SK-N-SH (cell line): ENCODE data around the gene GGCT. TPM values are rescaled to one million over a fixed set of nuclear protein-coding genes. Genes with fewer than 3 reads are reported as not detected.

Experiments
- CTCF ChIA-PET: fragments of 300-600, 350-600 bp; formaldehyde crosslinking; extraction: SDS; loops from one replicate; lab custom pipeline; 2021; lab: Yijun Ruan, JAX
- POLR2A ChIA-PET: fragments of 350-600 bp; sonication (Branson Sonifier 250); formaldehyde crosslinking; extraction: SDS; loops from one replicate; lab custom pipeline; 2020; ENCODE audit warnings: antibody characterized with exemption, inconsistent platforms; lab: Yijun Ruan, JAX
- DNase-seq: peaks from one replicate; pipeline ENCODE4 v3.0.0; 2012
- H2AFZ ChIP-seq: fragments of 200-600 bp; sonication (generic); 2 replicates; pipeline ENCODE4 v1.8.1; 2016; ENCODE audit warnings: antibody characterized with exemption, mild to moderate bottlenecking, low read depth
- H3F3A ChIP-seq: fragments of 200-600 bp; sonication (generic); replicated peaks from 2 replicates; pipeline ENCODE3; 2016; ENCODE audit warnings: antibody characterized with exemption, mild to moderate bottlenecking; ENCODE audit not compliant: insufficient read depth
- H3K27ac ChIP-seq, 2 experiments: fragments of 200-500 bp in 1 of 2; fragments of 200-600 bp in 1 of 2; sonication (Bioruptor generic) in 1 of 2; sonication (generic), shearing (Covaris generic) in 1 of 2; 2 replicates each; pipeline versions ENCODE4 v1.5.1 to v1.6.1; 2014 to 2016; ENCODE audit warnings: low read depth in 2 of 2, inconsistent platforms in 1 of 2, low read length in 1 of 2, mild to moderate bottlenecking in 1 of 2, mixed read lengths in 1 of 2
- H3K27me3 ChIP-seq: fragments of 200-600 bp; sonication (generic), shearing (Covaris generic); 2 replicates; pipeline ENCODE4 v1.6.1; 2016; ENCODE audit warnings: mixed run types; ENCODE audit not compliant: insufficient read depth
- H3K36me3 ChIP-seq, 2 experiments: fragments of 200-500 bp in 1 of 2; fragments of 200-600 bp in 1 of 2; sonication (Bioruptor generic) in 1 of 2; sonication (generic) in 1 of 2; replicated peaks in 1 of 2; 2 replicates each; pipeline versions ENCODE3 to v1.5.1; 2014 to 2016; ENCODE audit warnings: low read length in 1 of 2, mild to moderate bottlenecking in 1 of 2; ENCODE audit not compliant: insufficient read depth in 2 of 2, control insufficient read depth in 1 of 2
- H3K4me1 ChIP-seq, 2 experiments: fragments of 200-500 bp in 1 of 2; fragments of 200-600 bp in 1 of 2; sonication (Bioruptor generic) in 1 of 2; sonication (generic), shearing (Covaris generic) in 1 of 2; 2 replicates each; pipeline versions ENCODE4 v1.5.1 to v1.6.1; 2014 to 2016; ENCODE audit warnings: low read depth in 1 of 2, low read length in 1 of 2, mixed run types in 1 of 2; ENCODE audit not compliant: insufficient read depth in 2 of 2, control insufficient read depth in 1 of 2
- H3K4me2 ChIP-seq: fragments of 200-600 bp; sonication (generic), shearing (Covaris generic); 2 replicates; pipeline ENCODE4 v1.6.1; 2017; ENCODE audit warnings: mixed run types
- H3K4me3 ChIP-seq, 2 experiments: fragments of 200-500 bp in 1 of 2; fragments of 200-600 bp in 1 of 2; sonication (Bioruptor generic) in 1 of 2; sonication (generic), shearing (Covaris generic) in 1 of 2; 2 replicates each; pipeline versions ENCODE4 v1.5.1 to v1.8.1; 2014 to 2016; ENCODE audit warnings: low read depth in 2 of 2, inconsistent platforms in 1 of 2, low read length in 1 of 2, mild to moderate bottlenecking in 1 of 2, mixed read lengths in 1 of 2, moderate library complexity in 1 of 2
- H3K79me2 ChIP-seq: fragments of 200-600 bp; sonication (generic); 2 replicates; pipeline ENCODE4 v1.8.1; 2017; ENCODE audit warnings: mild to moderate bottlenecking; ENCODE audit not compliant: insufficient read depth
- H3K9ac ChIP-seq: fragments of 200-600 bp; sonication (generic); 2 replicates; pipeline ENCODE4 v1.6.1; 2017; ENCODE audit warnings: mixed run types
- H3K9me2 ChIP-seq: fragments of 200-600 bp; sonication (generic); 2 replicates; pipeline ENCODE4 v1.6.1; 2017; ENCODE audit warnings: mixed run types
- H3K9me3 ChIP-seq: fragments of 200-600 bp; sonication (generic); 2 replicates; pipeline ENCODE4 v1.6.1; 2017; ENCODE audit warnings: mixed run types, mild to moderate bottlenecking, moderate library complexity
- H4K20me1 ChIP-seq: fragments of 200-600 bp; sonication (generic); 2 replicates; pipeline ENCODE4 v1.6.1; 2017; ENCODE audit warnings: mild to moderate bottlenecking, mixed run types; ENCODE audit not compliant: insufficient read depth
- ELF1 ChIP-seq: IDR thresholded peaks from 2 replicates; pipeline ENCODE4 v1.4.0; 2012
- FOXJ3 ChIP-seq: sonication (generic); formaldehyde crosslinking; IDR thresholded peaks from 2 replicates; pipeline ENCODE4 v1.5.1; 2020; ENCODE audit warnings: mild to moderate bottlenecking, missing genetic modification reagents
- GATA2 ChIP-seq: sonication (generic); formaldehyde crosslinking; IDR thresholded peaks from 2 replicates; pipeline ENCODE4 v1.5.0; 2020; ENCODE audit warnings: mild to moderate bottlenecking, missing genetic modification reagents
- MAX ChIP-seq: IDR thresholded peaks from 2 replicates; pipeline ENCODE4 v1.4.0; 2012; ENCODE audit warnings: low read depth
- NRF1 ChIP-seq: IDR thresholded peaks from 2 replicates; pipeline ENCODE4 v1.6.1; 2012; ENCODE audit warnings: low read depth, mild to moderate bottlenecking, low read length
- PBX3 ChIP-seq: IDR thresholded peaks from 2 replicates; pipeline ENCODE4; 2012
- POLR2AphosphoS5 ChIP-seq: IDR thresholded peaks from 2 replicates; pipeline ENCODE4 v1.6.1; 2012; ENCODE audit warnings: low read depth, low read length
- RAD21 ChIP-seq: IDR thresholded peaks from 2 replicates; pipeline ENCODE4 v1.6.1; 2012; ENCODE audit warnings: mild to moderate bottlenecking, low read length
- SMC3 ChIP-seq: IDR thresholded peaks from 2 replicates; pipeline ENCODE4 v1.6.1; 2012; ENCODE audit warnings: low read depth, low read length, improper control_type of control experiment
- TEAD4 ChIP-seq: IDR thresholded peaks from 2 replicates; pipeline ENCODE4 v1.4.0; 2012; ENCODE audit warnings: mild to moderate bottlenecking, borderline replicate concordance; ENCODE audit not compliant: insufficient read depth
- USF2 ChIP-seq: fragments of 150-350 bp; IDR thresholded peaks from 2 replicates; pipeline ENCODE4 v1.6.1; 2017; ENCODE audit warnings: antibody characterized with exemption, low read length, low read depth, borderline replicate concordance
- WGBS: methylation state at CpG from one replicate; pipeline ENCODE4 v1.1.6; 2017; ENCODE audit warnings: low lambda C conversion rate; 5-methylcytosine and 5-hydroxymethylcytosine counted together
- polyA plus RNA-seq, 3 experiments: library from polyadenylated mRNA; depleted of rRNA; stranded (reverse); fragments of >200 nt; gene quantifications; 2 replicates each; pipeline ENCODE4 v1.2.3, GENCODE V29; 2012
- TF ChIP-seq, protein P1 (sequence below): fragments of 150-350 bp; IDR thresholded peaks from 2 replicates; pipeline ENCODE4 v1.6.1; 2016; ENCODE audit warnings: mild to moderate bottlenecking, low read depth, low read length
- TF ChIP-seq, protein P2 (sequence below): fragments of 200-600 bp; sonication (generic); IDR thresholded peaks from 2 replicates; pipeline ENCODE4 v1.6.1; 2017; ENCODE audit warnings: antibody characterized with exemption, mild to moderate bottlenecking, moderate library complexity

GGCT gene
- polyA plus RNA-seq, 1 of the 3 experiments (the other 2 are of a cell fraction) = 20.8 TPM

DNA sequence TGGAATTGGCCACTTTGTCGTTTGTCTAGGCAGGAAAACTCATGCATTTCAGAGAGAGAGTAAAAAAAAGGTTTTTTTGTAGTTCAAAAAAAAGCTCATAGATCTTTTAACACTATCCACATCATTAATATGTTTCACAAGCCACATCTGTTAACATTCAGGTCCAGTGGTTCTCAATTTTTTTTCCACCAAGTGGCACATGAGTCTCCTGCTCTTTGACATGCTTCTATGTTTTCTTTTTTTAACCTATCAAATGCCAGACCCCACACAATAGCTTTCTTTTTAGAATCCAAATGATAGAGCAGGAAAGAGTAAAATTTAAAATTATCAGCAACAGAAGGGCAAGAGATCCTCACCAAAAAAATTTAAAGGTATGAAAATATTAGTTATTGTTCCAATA, 46.3 kb downstream of the GGCT start:
- Histone ChIP-seq H2AFZ (no peak overlapping the region), H4K20me1 (no peaks in the 10 kb centered on the region), H3K27me3 (no peaks in the 10 kb centered on the region), H3K9me3 (no peaks in the 10 kb centered on the region), H3K36me3 (peaks cover 14 to 17% of the 10 kb centered on the region in 2 experiments), H3F3A (peaks cover 20% of the 10 kb centered on the region), H3K4me1 (peaks cover 8 to 27% of the 10 kb centered on the region in 2 experiments), H3K4me2 (no peak overlapping the region), H3K9ac (no peak overlapping the region), H3K27ac (peak overlapping the region in 1 of 2 experiments; percentile 36; a peak in 1 of 4 replicates), H3K9me2 (no peaks in the 10 kb centered on the region), H3K4me3 (no peak overlapping the region), H3K79me2 (no peaks in the 10 kb centered on the region)
- CTCF ChIA-PET = interaction anchor here (1.2 to 3.5 kb wide), 4 partner anchors 9 to 106 kb away, joined by 3 to 22 read pairs (median 8); partner anchors contain the start of gene NOD1
- DNase-seq = no peak
- TF ChIP-seq MAX = no peak
- TF ChIP-seq FOXJ3 (CRISPR knock-in tag) = no peak
- TF ChIP-seq, protein P1, sequence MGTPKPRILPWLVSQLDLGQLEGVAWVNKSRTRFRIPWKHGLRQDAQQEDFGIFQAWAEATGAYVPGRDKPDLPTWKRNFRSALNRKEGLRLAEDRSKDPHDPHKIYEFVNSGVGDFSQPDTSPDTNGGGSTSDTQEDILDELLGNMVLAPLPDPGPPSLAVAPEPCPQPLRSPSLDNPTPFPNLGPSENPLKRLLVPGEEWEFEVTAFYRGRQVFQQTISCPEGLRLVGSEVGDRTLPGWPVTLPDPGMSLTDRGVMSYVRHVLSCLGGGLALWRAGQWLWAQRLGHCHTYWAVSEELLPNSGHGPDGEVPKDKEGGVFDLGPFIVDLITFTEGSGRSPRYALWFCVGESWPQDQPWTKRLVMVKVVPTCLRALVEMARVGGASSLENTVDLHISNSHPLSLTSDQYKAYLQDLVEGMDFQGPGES = no peak
- TF ChIP-seq ELF1 = no peak
- no peak for TF ChIP-seq RAD21
- no peak for TF ChIP-seq POLR2AphosphoS5
- 71% methylated on average over 1 of the region's 1 CpG for WGBS
- POLR2A ChIA-PET = no interaction called here

- TF ChIP-seq TEAD4 (no peak), NRF1 (no peak), SMC3 (no peak), POLR2AphosphoS5 (no peak), PBX3 (no peak), USF2 (no peak), GATA2 (CRISPR knock-in tag) (no peak)
- TF ChIP-seq, protein P2, sequence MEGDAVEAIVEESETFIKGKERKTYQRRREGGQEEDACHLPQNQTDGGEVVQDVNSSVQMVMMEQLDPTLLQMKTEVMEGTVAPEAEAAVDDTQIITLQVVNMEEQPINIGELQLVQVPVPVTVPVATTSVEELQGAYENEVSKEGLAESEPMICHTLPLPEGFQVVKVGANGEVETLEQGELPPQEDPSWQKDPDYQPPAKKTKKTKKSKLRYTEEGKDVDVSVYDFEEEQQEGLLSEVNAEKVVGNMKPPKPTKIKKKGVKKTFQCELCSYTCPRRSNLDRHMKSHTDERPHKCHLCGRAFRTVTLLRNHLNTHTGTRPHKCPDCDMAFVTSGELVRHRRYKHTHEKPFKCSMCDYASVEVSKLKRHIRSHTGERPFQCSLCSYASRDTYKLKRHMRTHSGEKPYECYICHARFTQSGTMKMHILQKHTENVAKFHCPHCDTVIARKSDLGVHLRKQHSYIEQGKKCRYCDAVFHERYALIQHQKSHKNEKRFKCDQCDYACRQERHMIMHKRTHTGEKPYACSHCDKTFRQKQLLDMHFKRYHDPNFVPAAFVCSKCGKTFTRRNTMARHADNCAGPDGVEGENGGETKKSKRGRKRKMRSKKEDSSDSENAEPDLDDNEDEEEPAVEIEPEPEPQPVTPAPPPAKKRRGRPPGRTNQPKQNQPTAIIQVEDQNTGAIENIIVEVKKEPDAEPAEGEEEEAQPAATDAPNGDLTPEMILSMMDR = no peak
- no peak overlapping the region for H3K9ac ChIP-seq
- no peak overlapping the region for H3K27ac ChIP-seq
- peaks cover 4% of the 10 kb centered on the region for H3F3A ChIP-seq
- H3K36me3 ChIP-seq = peaks cover 23 to 36% of the 10 kb centered on the region in 2 experiments
- H3K4me3 ChIP-seq = no peak overlapping the region
- no peaks in the 10 kb centered on the region for H3K79me2 ChIP-seq
- DNase-seq = no peak
- CTCF ChIA-PET = interaction anchor here (0.9 kb wide), 1 partner anchor 10 kb away, joined by 3 read pairs; no protein-coding TSS in a partner anchor
- 92% methylated on average over 3 of the region's 3 CpGs for WGBS
- POLR2A ChIA-PET = interaction anchor here (0.7 kb wide), 1 partner anchor 24 kb away, joined by 4 read pairs; no protein-coding TSS in a partner anchor
- no peaks in the 10 kb centered on the region for H3K27me3 ChIP-seq
- H3K4me1 ChIP-seq = peaks cover 3 to 16% of the 10 kb centered on the region in 2 experiments; a peak in 3 of 4 replicates
- H3K4me2 ChIP-seq = no peak overlapping the region
- no peaks in the 10 kb centered on the region for H4K20me1 ChIP-seq
- no peak overlapping the region for H2AFZ ChIP-seq
- no peaks in the 10 kb centered on the region for H3K9me3 ChIP-seq
- H3K9me2 ChIP-seq = no peaks in the 10 kb centered on the region
These were observed 50.7 kb downstream of the GGCT start for GRCh38 chr7:30453921-30454320.
